Pancreas (tissue), 10 donors: ENCODE data around the gene FANCM. TPM values are rescaled to one million over a fixed set of nuclear protein-coding genes. Genes with fewer than 3 reads are reported as not detected.

Source experiments
- ATAC-seq, 4 donors: fragments of 200-7000 bp; cut with Tn5 transposase; one replicate each; pipeline versions ENCODE4 v1.8.0 to v1.9.1; 2020; ENCODE audit warnings: mild to moderate bottlenecking in 4 of 4, moderate library complexity in 4 of 4
- DNase-seq, 6 donors: peaks; one replicate each; pipeline ENCODE4 v3.0.0-alpha.2; 2020
- FAIRE-seq: peaks from 2 replicates; lab custom pipeline; 2012; peaks lifted over from hg19 to GRCh38; lab: Jason Lieb, UNC
- H3K27ac ChIP-seq, 4 donors: fragments of 200-600 bp; sonication (generic); 1 replicate in 3 of 4; 2 replicates in 1 of 4; pipeline versions ENCODE4 v1.5.0 to v1.8.0; 2020
- H3K27me3 ChIP-seq, 4 donors: fragments of 200-600 bp; one replicate each; pipeline ENCODE4 v1.8.0; 2021
- H3K36me3 ChIP-seq, 3 donors: fragments of 200-600 bp; sonication (generic) in 1 of 3; one replicate each; pipeline versions ENCODE4 v1.5.0 to v1.8.0; 2020 to 2021
- H3K4me1 ChIP-seq, 3 donors: fragments of 200-600 bp; one replicate each; pipeline ENCODE4 v1.8.0; 2021
- H3K4me3 ChIP-seq, 4 donors: fragments of 200-600 bp; sonication (generic) in 2 of 4; one replicate each; pipeline versions ENCODE4 v1.5.0 to v1.8.0; 2020 to 2021
- H3K9me3 ChIP-seq, 4 donors: fragments of 200-600 bp; one replicate each; pipeline ENCODE4 v1.8.0; 2021
- WGBS, 2 donors: extraction: QIAGEN DNeasy Blood & Tissue Kit; methylation state at CpG; one replicate each; pipeline ENCODE4 v1.1.7; 2013; 5-methylcytosine and 5-hydroxymethylcytosine counted together
- intact Hi-C, 3 donors: fragments of 100-400 bp; cut with DNase I; formaldehyde crosslinking; loops; one replicate each; pipeline versions ENCODE4 v1.11.1 to v1.14.2; 2022
- polyA plus RNA-seq, 2 donors: library from polyadenylated mRNA; stranded (reverse); fragments of 200-250 nt; gene quantifications; one replicate each; pipeline ENCODE4 v1.2.3, GENCODE V29; 2013
- total RNA-seq, 6 donors: library from RNA; stranded (reverse); fragmentation: NEBNext Ultra II Directional in 4 of 6; extraction: Animal tissue kit (Norgen Biotek cat#: 25700) in 4 of 6; gene quantifications; one replicate each; pipeline versions ENCODE4 v1.2.1 to v1.2.4, GENCODE V29; 2021 to 2023
- TF ChIP-seq, protein P1 (sequence below), 4 donors: fragments of 200-600 bp; sonication (generic) in 3 of 4; IDR thresholded peaks; one replicate each; pipeline versions ENCODE4 v1.5.0 to v1.8.0; 2021; ENCODE audit warnings: antibody characterized with exemption in 4 of 4
- donor health status: healthy with polysubstance abuse.
- donor health status: DM: no; HTN: no; CAD: no; lungs with moderate emphysema.
- donor health status: DM: no; HTN: no; CAD: no.
- donor health status: control.
- donor health status: control.
- donor health status: Bipolar disorder and iron deficiency.
- donor health status: DM: yes; HTN: yes; CAD: no.
- donor health status: DM: no; HTN: no; CAD: no.
- donor health status: DM: no; HTN: no; CAD: no.
- donor health status: DM: yes; HTN: yes; CAD: no.

FANCM gene
- total and polyA plus RNA-seq, 8 donors: 1.7 to 3.8 (median 1.9) TPM

- FAIRE-seq (no peak), DNase-seq (no peak), ATAC-seq (no peak)
- no peaks in the 10 kb centered on the region for H3K27me3 ChIP-seq
- WGBS, 2 donors: 32 to 33% methylated on average over 3 of the region's 3 CpGs
- no peaks in the 10 kb centered on the region for H3K36me3 ChIP-seq
- H3K4me1 ChIP-seq: no peaks in the 10 kb centered on the region
- H3K4me3 ChIP-seq: no peak overlapping the region
- TF ChIP-seq, protein P1, sequence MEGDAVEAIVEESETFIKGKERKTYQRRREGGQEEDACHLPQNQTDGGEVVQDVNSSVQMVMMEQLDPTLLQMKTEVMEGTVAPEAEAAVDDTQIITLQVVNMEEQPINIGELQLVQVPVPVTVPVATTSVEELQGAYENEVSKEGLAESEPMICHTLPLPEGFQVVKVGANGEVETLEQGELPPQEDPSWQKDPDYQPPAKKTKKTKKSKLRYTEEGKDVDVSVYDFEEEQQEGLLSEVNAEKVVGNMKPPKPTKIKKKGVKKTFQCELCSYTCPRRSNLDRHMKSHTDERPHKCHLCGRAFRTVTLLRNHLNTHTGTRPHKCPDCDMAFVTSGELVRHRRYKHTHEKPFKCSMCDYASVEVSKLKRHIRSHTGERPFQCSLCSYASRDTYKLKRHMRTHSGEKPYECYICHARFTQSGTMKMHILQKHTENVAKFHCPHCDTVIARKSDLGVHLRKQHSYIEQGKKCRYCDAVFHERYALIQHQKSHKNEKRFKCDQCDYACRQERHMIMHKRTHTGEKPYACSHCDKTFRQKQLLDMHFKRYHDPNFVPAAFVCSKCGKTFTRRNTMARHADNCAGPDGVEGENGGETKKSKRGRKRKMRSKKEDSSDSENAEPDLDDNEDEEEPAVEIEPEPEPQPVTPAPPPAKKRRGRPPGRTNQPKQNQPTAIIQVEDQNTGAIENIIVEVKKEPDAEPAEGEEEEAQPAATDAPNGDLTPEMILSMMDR (IDR thresholded peaks at IDR 0.05): no peak
- H3K9me3 ChIP-seq: no peaks in the 10 kb centered on the region
- intact Hi-C loops: no loop called here
- H3K27ac ChIP-seq: no peak overlapping the region
Observed at GRCh38 chr14:45181806-45182205, 46.1 kb downstream of the FANCM start.

DNA sequence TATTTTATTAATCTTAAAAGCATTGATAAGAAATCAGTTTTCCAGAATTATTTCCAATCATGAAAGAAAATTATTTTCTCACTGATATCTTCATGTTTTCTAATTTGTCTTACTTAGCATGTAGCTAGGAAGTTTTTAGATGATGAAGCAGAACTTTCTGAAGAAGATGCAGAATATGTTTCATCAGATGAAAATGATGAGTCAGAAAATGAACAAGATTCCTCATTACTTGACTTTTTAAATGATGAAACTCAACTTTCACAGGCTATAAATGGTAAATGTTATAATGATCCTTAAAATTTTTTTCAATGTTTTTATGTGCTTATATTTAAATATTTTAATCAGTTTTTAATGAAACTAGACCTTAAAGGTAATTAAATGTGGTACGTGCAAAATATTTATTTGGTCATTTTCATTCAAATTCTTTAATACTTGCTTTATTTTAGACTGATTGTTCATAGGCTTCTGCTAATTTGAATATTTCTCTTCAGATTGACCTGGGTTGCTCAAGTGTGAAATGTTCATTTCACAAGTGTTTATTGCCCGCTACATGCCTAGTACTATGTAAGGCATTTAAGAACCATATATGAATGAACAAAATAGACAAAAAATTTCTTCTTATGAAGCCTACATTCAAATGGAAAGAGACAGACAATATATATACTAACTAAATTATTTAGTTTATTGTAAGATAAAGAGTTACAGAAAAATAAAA, 49.5 kb downstream of the FANCM start:
- no peaks in the 10 kb centered on the region for H3K27me3 ChIP-seq
- WGBS, 2 donors: 95 to 100% methylated on average over 2 of the region's 2 CpGs
- FAIRE-seq: no peak
- H3K4me3 ChIP-seq: no peak overlapping the region
- no peaks in the 10 kb centered on the region for H3K9me3 ChIP-seq
- no peak overlapping the region for H3K27ac ChIP-seq
- ATAC-seq: no peak
- H3K36me3 ChIP-seq: no peaks in the 10 kb centered on the region
- H3K4me1 ChIP-seq: no peaks in the 10 kb centered on the region
- intact Hi-C loops: no loop called here
- TF ChIP-seq, protein P1 (IDR thresholded peaks at IDR 0.05): no peak
- no peak for DNase-seq

DNA sequence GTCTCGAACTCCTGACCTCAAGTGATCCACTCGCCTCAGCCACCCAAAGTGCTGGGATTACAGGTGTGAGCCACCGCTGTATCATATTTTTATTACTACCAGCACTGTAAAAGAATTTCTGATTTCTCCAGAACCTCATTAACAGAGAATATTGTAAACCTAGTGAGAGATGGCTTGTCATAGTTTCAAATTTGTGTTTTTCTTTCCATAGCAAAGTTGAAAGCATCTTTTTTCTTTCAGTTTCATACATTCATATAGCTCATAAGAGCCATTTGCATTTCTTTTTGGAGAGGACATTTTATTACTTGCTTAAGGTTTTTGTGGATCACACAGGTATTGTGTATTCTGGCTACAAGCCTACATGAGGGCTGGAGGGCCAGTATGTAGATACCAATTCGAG, 59.2 kb downstream of the FANCM start:
- TF ChIP-seq, protein P1 (IDR thresholded peaks at IDR 0.05): no peak
- ATAC-seq (no peak), DNase-seq (no peak), FAIRE-seq (no peak)
- H3K27ac ChIP-seq: no peak overlapping the region
- H3K4me3 ChIP-seq: no peak overlapping the region
- WGBS, 2 donors: 83 to 86% methylated on average over 4 of the region's 4 CpGs
- no peaks in the 10 kb centered on the region for H3K9me3 ChIP-seq
- intact Hi-C loops: no loop called here
- no peaks in the 10 kb centered on the region for H3K36me3 ChIP-seq
- H3K4me1 ChIP-seq: no peaks in the 10 kb centered on the region
- no peaks in the 10 kb centered on the region for H3K27me3 ChIP-seq

DNA sequence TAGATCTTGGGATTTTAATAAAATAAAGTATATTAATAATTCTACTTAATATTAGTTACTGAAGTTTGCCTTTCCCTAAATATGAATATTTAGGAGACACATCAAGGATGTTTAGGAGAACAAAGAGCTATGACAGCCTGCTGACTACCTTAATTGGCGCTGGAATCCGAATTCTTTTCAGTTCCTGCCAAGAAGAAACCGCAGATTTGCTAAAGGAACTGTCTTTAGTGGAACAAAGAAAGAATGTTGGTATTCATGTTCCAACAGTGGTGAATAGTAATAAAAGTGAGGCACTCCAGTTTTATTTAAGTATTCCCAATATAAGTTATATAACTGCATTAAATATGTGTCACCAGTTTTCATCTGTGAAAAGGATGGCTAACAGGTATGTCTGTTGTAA, 62.8 kb downstream of the FANCM start:
- Histone ChIP-seq H3K36me3 (no peaks in the 10 kb centered on the region), H3K27ac (no peak overlapping the region), H3K27me3 (no peaks in the 10 kb centered on the region), H3K9me3 (no peaks in the 10 kb centered on the region), H3K4me1 (no peaks in the 10 kb centered on the region), H3K4me3 (no peak overlapping the region)
- TF ChIP-seq, protein P1 (IDR thresholded peaks at IDR 0.05): no peak
- ATAC-seq (no peak), DNase-seq (no peak), FAIRE-seq (no peak)
- 89 to 93% methylated on average over 3 of the region's 3 CpGs for WGBS, 2 donors
- intact Hi-C loops: no loop called here

GRCh38 chr14:45199230-45199629, 63.5 kb downstream of the FANCM start:
- no peak overlapping the region for H3K4me3 ChIP-seq
- no peak for DNase-seq
- intact Hi-C loops: no loop called here
- H3K36me3 ChIP-seq: peaks cover 0 to 6% (median 0%) of the 10 kb centered on the region in 3 donors
- H3K9me3 ChIP-seq: no peaks in the 10 kb centered on the region
- ATAC-seq: no peak
- no peaks in the 10 kb centered on the region for H3K4me1 ChIP-seq
- WGBS, 2 donors: 91 to 98% methylated on average over 1 of the region's 1 CpG
- TF ChIP-seq, protein P1 (IDR thresholded peaks at IDR 0.05): no peak
- no peaks in the 10 kb centered on the region for H3K27me3 ChIP-seq
- FAIRE-seq: no peak
- H3K27ac ChIP-seq: no peak overlapping the region
